Calu3 (cell line): ENCODE measurements around the gene UROS. TPM values are rescaled to one million over a fixed set of nuclear protein-coding genes. Genes with fewer than 3 reads are reported as not detected.

Experiments used
- BruUV-seq: library from RNA; stranded (reverse); fragments of 400-500 nt; replicated peaks from 2 replicates; lab custom pipeline; 2021; lab: Mats Ljungman, UMichigan
- CTCF ChIA-PET: fragments of 300-600 bp; sonication (Branson Sonifier 250); formaldehyde crosslinking; loops from one replicate; lab custom pipeline; 2022; ENCODE audit warnings: antibody characterized with exemption; lab: Charles Lee
- DNase-seq: peaks from one replicate; pipeline ENCODE4 v3.0.0; 2022
- H3K27ac Mint-ChIP-seq: one replicate; pipeline ENCODE4 v1.8.0; 2022; ENCODE audit warnings: mixed read lengths; ENCODE audit not compliant: unreplicated experiment
- H3K27me3 Mint-ChIP-seq: one replicate; pipeline ENCODE4 v1.8.0; 2022; ENCODE audit warnings: mixed read lengths; ENCODE audit not compliant: unreplicated experiment
- H3K36me3 Mint-ChIP-seq: one replicate; pipeline ENCODE4 v1.8.0; 2022; ENCODE audit warnings: mild to moderate bottlenecking, moderate library complexity, mixed read lengths; ENCODE audit not compliant: insufficient read depth, unreplicated experiment
- H3K4me1 Mint-ChIP-seq: one replicate; pipeline ENCODE4 v1.8.0; 2022; ENCODE audit warnings: mild to moderate bottlenecking, low read depth, mixed read lengths; ENCODE audit not compliant: unreplicated experiment
- H3K4me3 Mint-ChIP-seq: one replicate; pipeline ENCODE4 v1.8.0; 2022; ENCODE audit warnings: mild to moderate bottlenecking, low read depth, moderate library complexity, mixed read lengths; ENCODE audit not compliant: unreplicated experiment
- H3K9me3 Mint-ChIP-seq: one replicate; pipeline ENCODE4 v1.8.0; 2022; ENCODE audit warnings: low read depth, mixed read lengths; ENCODE audit not compliant: unreplicated experiment
- intact Hi-C: fragments of 100-400 bp; cut with micrococcal nuclease; formaldehyde crosslinking; loops from one replicate; pipeline ENCODE4 v1.10.0; 2022; ENCODE audit not compliant: unreplicated experiment
- total RNA-seq: library from RNA; stranded (reverse); gene quantifications from 2 replicates; pipeline ENCODE4 v1.2.3, GENCODE V29; 2022
- TF ChIP-seq, protein P1 (sequence below): fragments of 200-600 bp; IDR thresholded peaks from one replicate; pipeline ENCODE4 v1.8.0; 2022; ENCODE audit warnings: antibody characterized with exemption; ENCODE audit not compliant: unreplicated experiment

UROS gene
- total RNA-seq, 1 experiment from 2014 or later: 45.3 TPM

- Mint-ChIP-seq H3K27me3 (no peaks in the 10 kb centered on the region), H3K9me3 (no peaks in the 10 kb centered on the region), H3K36me3 (peaks cover 9% of the 10 kb centered on the region), H3K4me3 (no peak overlapping the region), H3K27ac (no peak overlapping the region), H3K4me1 (no peaks in the 10 kb centered on the region)
- intact Hi-C loops: no loop called here
- CTCF ChIA-PET: no interaction called here
- no peak for DNase-seq
- BruUV-seq: no TSS peak
- TF ChIP-seq, protein P1, sequence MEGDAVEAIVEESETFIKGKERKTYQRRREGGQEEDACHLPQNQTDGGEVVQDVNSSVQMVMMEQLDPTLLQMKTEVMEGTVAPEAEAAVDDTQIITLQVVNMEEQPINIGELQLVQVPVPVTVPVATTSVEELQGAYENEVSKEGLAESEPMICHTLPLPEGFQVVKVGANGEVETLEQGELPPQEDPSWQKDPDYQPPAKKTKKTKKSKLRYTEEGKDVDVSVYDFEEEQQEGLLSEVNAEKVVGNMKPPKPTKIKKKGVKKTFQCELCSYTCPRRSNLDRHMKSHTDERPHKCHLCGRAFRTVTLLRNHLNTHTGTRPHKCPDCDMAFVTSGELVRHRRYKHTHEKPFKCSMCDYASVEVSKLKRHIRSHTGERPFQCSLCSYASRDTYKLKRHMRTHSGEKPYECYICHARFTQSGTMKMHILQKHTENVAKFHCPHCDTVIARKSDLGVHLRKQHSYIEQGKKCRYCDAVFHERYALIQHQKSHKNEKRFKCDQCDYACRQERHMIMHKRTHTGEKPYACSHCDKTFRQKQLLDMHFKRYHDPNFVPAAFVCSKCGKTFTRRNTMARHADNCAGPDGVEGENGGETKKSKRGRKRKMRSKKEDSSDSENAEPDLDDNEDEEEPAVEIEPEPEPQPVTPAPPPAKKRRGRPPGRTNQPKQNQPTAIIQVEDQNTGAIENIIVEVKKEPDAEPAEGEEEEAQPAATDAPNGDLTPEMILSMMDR: no peak
Observed at GRCh38 chr10:125802131-125802530, 20.9 kb downstream of the UROS start.

- no peaks in the 10 kb centered on the region for H3K9me3 Mint-ChIP-seq
- H3K4me1 Mint-ChIP-seq: no peaks in the 10 kb centered on the region
- H3K36me3 Mint-ChIP-seq: peaks cover 9% of the 10 kb centered on the region
- DNase-seq: no peak
- intact Hi-C loops: no loop called here
- H3K27ac Mint-ChIP-seq: no peak overlapping the region
- CTCF ChIA-PET: no interaction called here
- H3K4me3 Mint-ChIP-seq: no peak overlapping the region
- TF ChIP-seq, protein P1: no peak
- no TSS peak for BruUV-seq
- no peaks in the 10 kb centered on the region for H3K27me3 Mint-ChIP-seq
Observed at GRCh38 chr10:125801574-125801973, 21.5 kb downstream of the UROS start.

- no TSS peak for BruUV-seq
- H3K4me3 Mint-ChIP-seq: no peak overlapping the region
- no peaks in the 10 kb centered on the region for H3K27me3 Mint-ChIP-seq
Observed at GRCh38 chr10:125799451-125800182, 23.4 kb downstream of the UROS start.

DNA sequence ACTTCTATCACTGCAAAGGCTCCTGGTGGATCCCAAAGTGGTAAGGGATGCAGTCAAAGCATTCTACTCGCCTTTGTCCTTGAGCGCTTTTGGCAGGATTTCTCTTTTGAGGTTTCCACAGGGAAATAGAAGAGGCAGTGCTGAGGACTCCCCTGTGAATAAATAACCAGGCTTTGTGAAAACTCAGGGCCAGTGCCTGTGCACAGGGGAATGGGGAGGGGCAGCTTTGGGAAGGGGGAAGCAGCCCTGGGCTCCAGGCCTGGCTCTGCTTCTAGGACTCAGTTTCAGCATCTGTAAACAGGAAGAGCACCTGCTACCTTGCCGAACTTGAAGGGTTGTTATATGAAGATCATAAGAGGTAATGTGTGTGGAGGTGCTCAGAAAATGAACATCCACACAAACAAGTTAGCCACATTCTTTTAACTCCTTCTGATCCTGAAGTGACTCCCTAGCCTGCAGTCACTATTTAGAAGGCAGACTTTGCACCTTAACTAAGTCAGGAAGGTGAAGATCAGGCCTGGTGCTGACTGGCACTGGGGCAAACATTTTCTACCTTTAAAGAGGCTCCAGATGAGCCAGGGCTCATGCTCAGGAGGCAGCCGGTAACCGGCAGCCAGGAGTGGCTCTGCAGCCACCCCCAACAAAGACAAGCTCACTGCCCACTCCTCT is 24.9 kb downstream of the UROS start:
- TF ChIP-seq, protein P1: no peak
- BruUV-seq: no TSS peak
- no peak overlapping the region for H3K27ac Mint-ChIP-seq
- H3K4me1 Mint-ChIP-seq: no peaks in the 10 kb centered on the region
- peaks cover 6% of the 10 kb centered on the region for H3K36me3 Mint-ChIP-seq
- no peak for DNase-seq
- CTCF ChIA-PET: no interaction called here
- no peaks in the 10 kb centered on the region for H3K27me3 Mint-ChIP-seq
- intact Hi-C loops: no loop called here
- no peak overlapping the region for H3K4me3 Mint-ChIP-seq
- H3K9me3 Mint-ChIP-seq: no peaks in the 10 kb centered on the region

More at GRCh38 chr10:125799451-125800182, 23.4 kb downstream of the UROS start:
- DNase-seq: no peak
- intact Hi-C loops: no loop called here
- TF ChIP-seq, protein P1: no peak
- no peak overlapping the region for H3K27ac Mint-ChIP-seq
- CTCF ChIA-PET: no interaction called here
- peaks cover 9% of the 10 kb centered on the region for H3K36me3 Mint-ChIP-seq
- H3K4me1 Mint-ChIP-seq: no peaks in the 10 kb centered on the region
- H3K9me3 Mint-ChIP-seq: no peaks in the 10 kb centered on the region
